CD14-positive monocyte (primary cell): ENCODE results near the gene RALB. TPM values are rescaled to one million over a fixed set of nuclear protein-coding genes. Genes with fewer than 3 reads are reported as not detected.
A peak's percentile ranks its signal among the peaks of the same experiment; 100 is the strongest.

Source experiments
- DNase-seq, 3 donors: peaks; one replicate each; pipeline ENCODE4 v3.0.0-alpha.2; 2011 to 2022
- H2AFZ ChIP-seq: 2 replicates; pipeline ENCODE4 v1.6.0; 2012; ENCODE audit warnings: mild to moderate bottlenecking, low read depth, low read length, inconsistent platforms; ENCODE audit not compliant: insufficient read depth, poor library complexity, severe bottlenecking
- H3K27ac ChIP-seq, 2 donors: 1 replicate in 1 of 2; 2 replicates in 1 of 2; pipeline ENCODE4 v1.5.1; 2012 to 2013; ENCODE audit warnings: low read length in 2 of 2, control low read depth in 1 of 2, inconsistent platforms in 1 of 2, low read depth in 1 of 2, mild to moderate bottlenecking in 1 of 2
- H3K27me3 ChIP-seq, 2 donors: one replicate each; pipeline versions ENCODE4 v1.6.0 to v1.6.1; 2011 to 2013; ENCODE audit warnings: low read length in 2 of 2; ENCODE audit not compliant: control insufficient read depth in 2 of 2, insufficient read depth in 2 of 2
- H3K36me3 ChIP-seq, 2 donors: replicated peaks in 1 of 2; 1 replicate in 1 of 2; 2 replicates in 1 of 2; pipeline versions ENCODE4 v1.5.1 to v1.6.1; 2012 to 2013; ENCODE audit warnings: low read length in 2 of 2, control low read depth in 1 of 2, inconsistent platforms in 1 of 2, mild to moderate bottlenecking in 1 of 2; ENCODE audit not compliant: insufficient read depth in 2 of 2, control insufficient read depth in 1 of 2
- H3K4me1 ChIP-seq, 2 donors: 1 replicate in 1 of 2; 2 replicates in 1 of 2; pipeline versions ENCODE4 v1.5.1 to v1.6.1; 2012 to 2013; ENCODE audit warnings: low read length in 2 of 2, control low read depth in 1 of 2, inconsistent platforms in 1 of 2, mild to moderate bottlenecking in 1 of 2, moderate library complexity in 1 of 2; ENCODE audit not compliant: insufficient read depth in 2 of 2, control insufficient read depth in 1 of 2
- H3K4me2 ChIP-seq: replicated peaks from 2 replicates; pipeline ENCODE3; 2012; ENCODE audit warnings: low read length, moderate library complexity, mild to moderate bottlenecking; ENCODE audit not compliant: poor library complexity, severe bottlenecking; ENCODE audit errors: extremely low read depth
- H3K4me3 ChIP-seq, 3 experiments: fragments of 200-600 bp in 1 of 3; sonication (generic) in 1 of 3; replicated peaks in 1 of 3; 1 replicate in 2 of 3; 2 replicates in 1 of 3; pipeline ENCODE4 v1.5.1; 2011 to 2013; ENCODE audit warnings: low read length in 3 of 3, mild to moderate bottlenecking in 3 of 3, control low read depth in 2 of 3, low read depth in 2 of 3, inconsistent platforms in 1 of 3, moderate library complexity in 1 of 3
- H3K79me2 ChIP-seq: 2 replicates; pipeline ENCODE4 v1.6.0; 2012; ENCODE audit warnings: mild to moderate bottlenecking, control low read depth, inconsistent platforms, low read length, moderate library complexity; ENCODE audit not compliant: insufficient read depth
- H3K9ac ChIP-seq: 2 replicates; pipeline ENCODE4 v1.6.0; 2017; ENCODE audit warnings: low read length, mild to moderate bottlenecking; ENCODE audit not compliant: insufficient read depth, poor library complexity, severe bottlenecking
- H3K9me3 ChIP-seq, 2 donors: replicated peaks in 1 of 2; 1 replicate in 1 of 2; 2 replicates in 1 of 2; pipeline versions ENCODE4 v1.5.1 to v1.6.1; 2012 to 2013; ENCODE audit warnings: low read length in 2 of 2, control low read depth in 1 of 2; ENCODE audit not compliant: control insufficient read depth in 1 of 2, insufficient read depth in 1 of 2
- H4K20me1 ChIP-seq: 2 replicates; pipeline ENCODE4 v1.6.0; 2012; ENCODE audit warnings: mild to moderate bottlenecking, low read length, control low read depth, moderate library complexity; ENCODE audit not compliant: insufficient read depth
- H3K27ac Mint-ChIP-seq, 7 donors: one replicate each; pipeline ENCODE4 v1.8.0; 2020; ENCODE audit warnings: mild to moderate bottlenecking in 7 of 7, mixed read lengths in 7 of 7, moderate library complexity in 6 of 7, inconsistent platforms in 2 of 7
- H3K27me3 Mint-ChIP-seq, 3 donors: one replicate each; pipeline ENCODE4 v1.8.0; 2021 to 2022; ENCODE audit warnings: low read depth in 3 of 3, mild to moderate bottlenecking in 3 of 3, mixed read lengths in 3 of 3, moderate library complexity in 3 of 3, inconsistent platforms in 1 of 3
- H3K36me3 Mint-ChIP-seq, 2 donors: one replicate each; pipeline ENCODE4 v1.8.0; 2020; ENCODE audit warnings: mixed read lengths in 2 of 2, inconsistent platforms in 1 of 2, mild to moderate bottlenecking in 1 of 2
- H3K4me1 Mint-ChIP-seq: one replicate; pipeline ENCODE4 v1.8.0; 2020; ENCODE audit warnings: mild to moderate bottlenecking, mixed read lengths
- H3K4me3 Mint-ChIP-seq, 2 donors: one replicate each; pipeline ENCODE4 v1.8.0; 2020; ENCODE audit warnings: mild to moderate bottlenecking in 2 of 2, mixed read lengths in 2 of 2, moderate library complexity in 1 of 2
- H3K9me3 Mint-ChIP-seq, 7 donors: one replicate each; pipeline ENCODE4 v1.8.0; 2020 to 2022; ENCODE audit warnings: mixed read lengths in 7 of 7, mild to moderate bottlenecking in 6 of 7, moderate library complexity in 6 of 7, inconsistent platforms in 2 of 7
- WGBS: methylation state at CpG from one replicate; pipeline ENCODE4 v1.1.5; 2013; ENCODE audit warnings: missing lambda C conversion rate; ENCODE audit not compliant: insufficient coverage; 5-methylcytosine and 5-hydroxymethylcytosine counted together
- intact Hi-C, 2 donors: fragments of 100-400 bp; cut with micrococcal nuclease; formaldehyde crosslinking; loops; one replicate each; pipeline versions ENCODE4 v1.15.0 to v1.15.1; 2023
- polyA plus RNA-seq, 3 donors: library from polyadenylated mRNA; depleted of rRNA in 1 of 3; unstranded in 2 of 3; stranded (reverse) in 1 of 3; fragments of 300-500 nt in 2 of 3; fragments of >200 nt in 1 of 3; fragmentation: Illumina TruSeq in 2 of 3; gene quantifications; 1 replicate in 2 of 3; 2 replicates in 1 of 3; pipeline ENCODE4 v1.2.3, GENCODE V29; 2012 to 2021
- TF ChIP-seq, protein P1 (sequence below): fragments of 200-600 bp; IDR thresholded peaks from one replicate; pipeline ENCODE4 v1.8.0; 2022; ENCODE audit warnings: antibody characterized with exemption, mild to moderate bottlenecking

The RALB gene
- polyA plus RNA-seq, 3 donors: 57.2 to 163 (median 139) TPM

- intact Hi-C loops: no loop called here
- Mint-ChIP-seq H3K27ac (peak overlapping the region; percentile 90 to 96 (median 94)), H3K36me3 (peaks cover 9 to 12% of the 10 kb centered on the region in 2 donors), H3K27me3 (peaks cover 8 to 19% (median 13%) of the 10 kb centered on the region in 3 donors), H3K9me3 (peaks cover 0 to 5% (median 0%) of the 10 kb centered on the region in 7 donors), H3K4me3 (peak overlapping the region; percentile 96 to 100), H3K4me1 (peaks cover 43% of the 10 kb centered on the region)
- no peaks in the 10 kb centered on the region for H3K27me3 ChIP-seq
- no peak for DNase-seq
- H3K4me3 ChIP-seq: peak overlapping the region; percentile 58 to 96 (median 87)
- H3K4me2 ChIP-seq: peak overlapping the region; percentile 81
- H3K79me2 ChIP-seq: peaks cover 36% of the 10 kb centered on the region
- no peaks in the 10 kb centered on the region for H3K36me3 ChIP-seq
- TF ChIP-seq, protein P1, sequence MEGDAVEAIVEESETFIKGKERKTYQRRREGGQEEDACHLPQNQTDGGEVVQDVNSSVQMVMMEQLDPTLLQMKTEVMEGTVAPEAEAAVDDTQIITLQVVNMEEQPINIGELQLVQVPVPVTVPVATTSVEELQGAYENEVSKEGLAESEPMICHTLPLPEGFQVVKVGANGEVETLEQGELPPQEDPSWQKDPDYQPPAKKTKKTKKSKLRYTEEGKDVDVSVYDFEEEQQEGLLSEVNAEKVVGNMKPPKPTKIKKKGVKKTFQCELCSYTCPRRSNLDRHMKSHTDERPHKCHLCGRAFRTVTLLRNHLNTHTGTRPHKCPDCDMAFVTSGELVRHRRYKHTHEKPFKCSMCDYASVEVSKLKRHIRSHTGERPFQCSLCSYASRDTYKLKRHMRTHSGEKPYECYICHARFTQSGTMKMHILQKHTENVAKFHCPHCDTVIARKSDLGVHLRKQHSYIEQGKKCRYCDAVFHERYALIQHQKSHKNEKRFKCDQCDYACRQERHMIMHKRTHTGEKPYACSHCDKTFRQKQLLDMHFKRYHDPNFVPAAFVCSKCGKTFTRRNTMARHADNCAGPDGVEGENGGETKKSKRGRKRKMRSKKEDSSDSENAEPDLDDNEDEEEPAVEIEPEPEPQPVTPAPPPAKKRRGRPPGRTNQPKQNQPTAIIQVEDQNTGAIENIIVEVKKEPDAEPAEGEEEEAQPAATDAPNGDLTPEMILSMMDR: no peak
- H4K20me1 ChIP-seq: peaks cover 37% of the 10 kb centered on the region
- WGBS: 4% methylated on average over 6 of the region's 6 CpGs
- peak overlapping the region; percentile 94 for H2AFZ ChIP-seq
- peaks cover 44 to 49% of the 10 kb centered on the region in 2 donors for H3K4me1 ChIP-seq
- peak overlapping the region; percentile 83 for H3K9ac ChIP-seq
- peak overlapping the region; percentile 29 to 85 for H3K27ac ChIP-seq
- no peaks in the 10 kb centered on the region for H3K9me3 ChIP-seq
These were observed 800 bp upstream of the RALB start for GRCh38 chr2:120251880-120252224.

DNA sequence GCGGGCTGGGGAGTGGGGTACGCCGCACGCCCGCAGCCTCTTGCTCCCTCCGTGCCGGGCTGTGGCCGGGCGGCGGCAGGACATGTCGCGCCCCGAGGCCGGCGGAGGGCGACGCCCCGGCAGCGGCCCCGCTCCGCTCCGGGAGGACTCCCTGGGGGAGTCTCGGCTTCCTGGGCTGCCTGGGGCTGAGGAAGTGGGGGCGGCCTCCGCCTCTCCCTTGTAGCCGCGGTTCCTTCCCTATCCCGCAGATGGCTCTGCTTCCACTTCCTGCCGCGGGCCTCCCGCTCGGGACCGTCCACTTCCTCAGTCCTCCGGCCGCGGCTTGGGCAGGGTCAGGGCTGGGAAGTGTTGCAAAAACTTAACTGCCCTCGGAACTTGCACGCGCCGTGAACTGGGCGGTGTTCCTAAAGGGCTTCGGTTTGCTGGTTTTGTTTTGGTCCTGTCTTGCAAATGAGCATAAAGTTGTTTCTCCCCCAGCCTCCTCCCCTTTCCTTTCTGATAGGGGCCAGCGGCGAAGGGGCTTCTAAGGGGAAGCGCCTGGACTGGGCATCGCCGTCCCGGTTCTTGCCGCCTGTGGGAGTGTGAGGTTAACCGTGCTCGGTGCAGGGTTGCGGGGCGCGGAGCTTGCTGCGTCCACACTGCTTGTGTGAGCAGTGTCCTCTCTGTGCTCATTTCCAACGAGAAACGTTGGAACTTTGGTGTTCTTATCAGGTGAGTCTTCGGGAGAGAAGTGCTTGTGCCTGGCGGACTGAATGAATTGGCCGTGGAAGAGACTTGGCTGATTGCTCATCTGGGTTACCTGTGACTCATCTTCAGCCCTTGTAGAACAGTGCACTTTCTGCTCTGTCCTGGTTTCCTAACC, 600 bp downstream of the RALB start:
- 0% methylated on average over 36 of the region's 60 CpGs for WGBS

More for the DNA sequence above, 600 bp downstream of the RALB start:
- H3K4me1 ChIP-seq: peaks cover 58 to 63% of the 10 kb centered on the region in 2 donors
- Mint-ChIP-seq H3K36me3 (peaks cover 11 to 16% of the 10 kb centered on the region in 2 donors), H3K4me3 (peak overlapping the region; percentile 92 to 99), H3K27me3 (peaks cover 2 to 11% (median 10%) of the 10 kb centered on the region in 3 donors), H3K9me3 (peaks cover 0 to 5% (median 2%) of the 10 kb centered on the region in 7 donors), H3K27ac (peak overlapping the region; percentile 90 to 97 (median 93)), H3K4me1 (peaks cover 57% of the 10 kb centered on the region)
- H3K9ac ChIP-seq: peak overlapping the region; percentile 83
- H3K4me2 ChIP-seq: peak overlapping the region; percentile 81
- H3K27ac ChIP-seq: peak overlapping the region; percentile 70 to 85
- H2AFZ ChIP-seq: peak overlapping the region; percentile 94
- peak; percentile 88 to 92 (median 92) for DNase-seq
- intact Hi-C loops: no loop called here
- peaks cover 51% of the 10 kb centered on the region for H4K20me1 ChIP-seq
- H3K4me3 ChIP-seq: peak overlapping the region; percentile 58 to 96 (median 87)
- H3K27me3 ChIP-seq: no peaks in the 10 kb centered on the region
- TF ChIP-seq, protein P1: peak; percentile 42
- H3K79me2 ChIP-seq: peaks cover 50% of the 10 kb centered on the region
- no peaks in the 10 kb centered on the region for H3K9me3 ChIP-seq
- no peaks in the 10 kb centered on the region for H3K36me3 ChIP-seq
